Hepatocyte (in vitro differentiated cells): ENCODE measurements around the gene LRRC36. TPM values are rescaled to one million over a fixed set of nuclear protein-coding genes. Genes with fewer than 3 reads are reported as not detected.
A peak's percentile ranks its signal among the peaks of the same experiment; 100 is the strongest.

Source experiments
- DNase-seq: peaks from one replicate; pipeline ENCODE4 v3.0.0-alpha.2; 2016; ENCODE audit warnings: low spot score
- H2AFZ ChIP-seq: fragments of 200-600 bp; sonication (generic); 2 replicates; pipeline ENCODE4 v1.6.0; 2016; ENCODE audit warnings: antibody characterized with exemption, mild to moderate bottlenecking
- H3K27ac ChIP-seq: fragments of 200-600 bp; sonication (generic); 2 replicates; pipeline ENCODE4 v1.5.1; 2016; ENCODE audit warnings: mild to moderate bottlenecking
- H3K27me3 ChIP-seq: fragments of 200-600 bp; sonication (generic); 2 replicates; pipeline ENCODE4 v1.6.1; 2016
- H3K36me3 ChIP-seq: fragments of 200-600 bp; sonication (generic); replicated peaks from 2 replicates; pipeline ENCODE4 v1.5.1; 2016; ENCODE audit warnings: low read depth; ENCODE audit not compliant: insufficient read depth
- H3K4me1 ChIP-seq: fragments of 200-600 bp; sonication (generic); 2 replicates; pipeline ENCODE4 v1.5.1; 2016; ENCODE audit warnings: mild to moderate bottlenecking, moderate library complexity; ENCODE audit not compliant: insufficient read depth
- H3K4me2 ChIP-seq: fragments of 200-600 bp; sonication (generic); 2 replicates; pipeline ENCODE4 v1.6.0; 2016
- H3K4me3 ChIP-seq: fragments of 200-600 bp; sonication (generic); 2 replicates; pipeline ENCODE4 v1.5.1; 2016; ENCODE audit warnings: mild to moderate bottlenecking
- H3K79me2 ChIP-seq: fragments of 200-600 bp; sonication (generic); 2 replicates; pipeline ENCODE4 v1.6.0; 2017; ENCODE audit warnings: mild to moderate bottlenecking
- H3K9me2 ChIP-seq: fragments of 200-600 bp; sonication (generic); replicated peaks from 2 replicates; pipeline ENCODE4 v1.6.0; 2017; ENCODE audit warnings: mild to moderate bottlenecking; ENCODE audit not compliant: insufficient read depth
- H3K9me3 ChIP-seq: fragments of 200-600 bp; sonication (generic); 2 replicates; pipeline ENCODE4 v1.5.1; 2016; ENCODE audit warnings: low read depth, mild to moderate bottlenecking
- H4K20me1 ChIP-seq: fragments of 200-600 bp; sonication (generic); 2 replicates; pipeline ENCODE4 v1.6.0; 2016; ENCODE audit warnings: mild to moderate bottlenecking; ENCODE audit not compliant: insufficient read depth, poor library complexity, severe bottlenecking
- CTCF ChIP-seq: fragments of 200-600 bp; sonication (generic); IDR thresholded peaks from 2 replicates; pipeline ENCODE4 v1.5.1; 2016; ENCODE audit warnings: antibody characterized with exemption, mild to moderate bottlenecking; ENCODE audit not compliant: poor library complexity
- EZH2 ChIP-seq: fragments of 200-600 bp; sonication (generic); IDR thresholded peaks from 2 replicates; pipeline ENCODE4 v1.6.1; 2016; ENCODE audit warnings: antibody characterized with exemption, mild to moderate bottlenecking, borderline replicate concordance
- EZH2phosphoT487 ChIP-seq: fragments of 200-600 bp; sonication (generic); IDR thresholded peaks from one replicate; pipeline ENCODE4 v1.6.1; 2018; ENCODE audit warnings: antibody characterized with exemption, mild to moderate bottlenecking, low read depth, moderate library complexity; ENCODE audit not compliant: unreplicated experiment, severe bottlenecking
- WGBS: methylation state at CpG from one replicate; pipeline ENCODE4 v1.1.6; 2016; ENCODE audit warnings: low lambda C conversion rate; ENCODE audit errors: missing lambda C conversion rate; 5-methylcytosine and 5-hydroxymethylcytosine counted together
- polyA plus RNA-seq: library from polyadenylated mRNA; unstranded; fragments of >200 nt; fragmentation: Nextera tagmentation; extraction: Ambion mirVana; gene quantifications from 2 replicates; pipeline ENCODE4 v1.2.1, GENCODE V29; 2016
- total RNA-seq: library from RNA; depleted of rRNA; stranded (reverse); fragments of >200 nt; gene quantifications from 2 replicates; pipeline ENCODE4 v1.2.3, GENCODE V29; 2014

LRRC36 gene
- total and polyA plus RNA-seq, 2 experiments from 2014 or later, result 0.23 to 0.69 TPM

- Histone ChIP-seq H3K9me3 (no peaks in the 10 kb centered on the region), H2AFZ (no peak overlapping the region), H3K79me2 (no peaks in the 10 kb centered on the region), H3K9me2 (no peaks in the 10 kb centered on the region), H3K27me3 (no peaks in the 10 kb centered on the region), H3K36me3 (no peaks in the 10 kb centered on the region), H3K4me3 (no peak overlapping the region), H3K27ac (no peak overlapping the region), H4K20me1 (no peaks in the 10 kb centered on the region), H3K4me1 (peaks cover 22% of the 10 kb centered on the region), H3K4me2 (no peak overlapping the region)
- WGBS, result 95% methylated on average over 14 of the region's 14 CpGs
- DNase-seq, result no peak
- no peak for TF ChIP-seq CTCF
- no peak for TF ChIP-seq EZH2
Measured at GRCh38 chr16:67400901-67401300, 74.3 kb downstream of the LRRC36 start.

GRCh38 chr16:67403976-67404555, 77.5 kb downstream of the LRRC36 start:
- DNase-seq, result no peak
- Histone ChIP-seq H3K9me2 (no peaks in the 10 kb centered on the region), H3K36me3 (no peaks in the 10 kb centered on the region), H3K4me2 (no peak overlapping the region), H3K4me3 (no peak overlapping the region), H3K4me1 (peaks cover 16% of the 10 kb centered on the region), H2AFZ (no peak overlapping the region), H3K27me3 (no peaks in the 10 kb centered on the region), H3K79me2 (no peaks in the 10 kb centered on the region), H4K20me1 (no peaks in the 10 kb centered on the region), H3K9me3 (no peaks in the 10 kb centered on the region), H3K27ac (peak overlapping the region; percentile 96)
- no peak for TF ChIP-seq EZH2phosphoT487
- no peak for TF ChIP-seq EZH2
- TF ChIP-seq CTCF, result no peak
- WGBS, result 89% methylated on average over 9 of the region's 12 CpGs

GRCh38 chr16:67404740-67405226, 78.2 kb downstream of the LRRC36 start:
- Histone ChIP-seq H3K79me2 (no peaks in the 10 kb centered on the region), H3K9me2 (no peaks in the 10 kb centered on the region), H4K20me1 (no peaks in the 10 kb centered on the region), H3K4me1 (peaks cover 16% of the 10 kb centered on the region), H3K9me3 (no peaks in the 10 kb centered on the region), H3K27me3 (no peaks in the 10 kb centered on the region), H3K4me2 (no peak overlapping the region), H2AFZ (no peak overlapping the region), H3K27ac (peak overlapping the region; percentile 96), H3K36me3 (no peaks in the 10 kb centered on the region), H3K4me3 (no peak overlapping the region)
- TF ChIP-seq CTCF (no peak), EZH2 (no peak), EZH2phosphoT487 (no peak)
- WGBS, result 71% methylated on average over 5 of the region's 5 CpGs
- DNase-seq, result peak; percentile 93

GRCh38 chr16:67405336-67405735, 78.7 kb downstream of the LRRC36 start:
- Histone ChIP-seq H3K4me1 (peaks cover 16% of the 10 kb centered on the region), H3K27ac (peak overlapping the region; percentile 87), H2AFZ (no peak overlapping the region), H3K36me3 (no peaks in the 10 kb centered on the region), H3K9me2 (no peaks in the 10 kb centered on the region), H3K4me3 (no peak overlapping the region), H3K79me2 (no peaks in the 10 kb centered on the region), H3K4me2 (no peak overlapping the region), H4K20me1 (no peaks in the 10 kb centered on the region), H3K27me3 (no peaks in the 10 kb centered on the region), H3K9me3 (no peaks in the 10 kb centered on the region)
- TF ChIP-seq EZH2, result no peak
- TF ChIP-seq EZH2phosphoT487, result no peak
- TF ChIP-seq CTCF, result no peak
- no peak for DNase-seq
- 96% methylated on average over 8 of the region's 8 CpGs for WGBS
